NCI-H1105 (cell line): ENCODE measurements around the gene GRIN2A.

Experiments used
- DNase-seq: peaks from one replicate; lab custom pipeline; 2025; lab: John Stamatoyannopoulos, UW

The GRIN2A gene

DNA sequence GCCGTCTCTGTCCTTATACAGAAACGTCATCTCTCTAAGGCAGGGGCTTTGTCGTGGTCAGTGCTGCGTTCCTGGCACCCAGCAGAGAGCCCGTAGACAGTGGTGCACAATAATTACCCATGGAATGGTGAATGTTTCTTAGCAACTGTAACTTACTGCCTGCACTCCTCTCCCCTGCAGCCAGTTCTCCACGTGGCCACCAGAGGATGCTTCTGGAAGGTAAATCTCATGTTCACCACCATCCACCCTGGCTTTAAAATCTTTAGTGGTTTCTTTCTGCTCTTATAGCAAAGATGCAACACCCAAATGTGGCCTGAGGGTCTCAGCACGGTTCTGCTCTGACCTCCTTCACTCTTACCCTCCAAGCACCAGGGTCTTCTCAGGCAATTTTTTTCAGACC lies 150.8 kb downstream of the GRIN2A start:
- no peak for DNase-seq

DNA sequence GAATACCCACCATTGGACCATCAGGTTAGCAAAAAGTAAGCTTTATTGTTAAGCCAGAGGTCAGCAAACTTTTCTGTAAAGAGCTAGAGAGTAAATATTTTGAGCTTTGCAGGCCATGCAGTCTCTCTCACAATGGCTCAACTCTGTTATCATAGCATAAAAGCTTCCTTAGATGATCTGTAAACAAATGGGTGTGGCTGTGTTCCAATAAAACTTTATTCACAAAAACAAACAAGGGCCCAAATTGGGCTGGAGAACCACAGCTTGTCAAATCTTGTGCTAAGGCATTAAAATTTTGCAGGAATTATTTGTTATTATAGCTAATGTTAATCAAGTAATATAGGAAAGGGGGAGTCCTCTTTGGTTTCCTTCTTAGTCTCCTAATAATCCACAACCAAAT lies 153.6 kb downstream of the GRIN2A start:
- DNase-seq: no peak

DNA sequence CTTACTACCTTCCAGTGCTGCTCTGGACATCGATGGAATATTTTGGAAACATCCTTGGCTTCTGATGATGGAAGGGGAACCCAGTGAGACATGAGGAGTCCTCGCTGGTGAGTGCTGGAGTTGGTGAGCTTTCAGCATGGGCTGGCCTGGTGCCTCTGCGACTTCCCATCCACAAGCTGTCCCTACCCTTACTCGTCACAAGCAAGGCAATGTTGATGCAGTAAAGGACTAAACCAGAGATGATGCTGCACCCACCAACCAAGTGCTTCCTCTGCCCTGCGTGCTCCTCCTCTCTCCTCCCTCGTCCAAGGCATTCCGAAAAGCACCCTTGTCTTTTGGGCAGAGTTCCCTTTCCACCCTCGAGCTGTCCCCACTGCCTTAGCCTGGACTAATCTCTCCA lies 154.7 kb downstream of the GRIN2A start:
- no peak for DNase-seq

GRCh38 chr16:10026593-10026992 lies 155.6 kb downstream of the GRIN2A start:
- no peak for DNase-seq

GRCh38 chr16:10022098-10022497 lies 160.1 kb downstream of the GRIN2A start:
- DNase-seq: no peak

DNA sequence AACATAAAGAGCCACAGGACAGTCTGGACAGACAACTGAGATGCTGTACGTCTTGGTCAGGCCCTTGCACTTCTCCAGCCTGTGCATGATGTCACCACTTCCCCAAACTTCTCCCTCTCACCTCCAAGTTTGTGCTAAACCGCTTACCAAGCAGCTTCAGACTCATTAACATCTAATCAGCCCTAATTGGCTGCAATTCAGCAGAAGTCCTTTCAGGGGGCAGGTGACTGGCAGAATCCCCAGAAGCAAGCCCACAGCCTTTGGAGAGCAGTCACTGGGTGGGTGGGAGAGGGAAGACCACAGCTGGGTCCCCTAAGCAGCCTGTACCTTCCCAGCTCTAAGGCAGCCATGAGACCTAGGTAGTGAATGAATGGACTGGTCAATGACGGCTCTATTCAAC lies 161.4 kb downstream of the GRIN2A start:
- no peak for DNase-seq

DNA sequence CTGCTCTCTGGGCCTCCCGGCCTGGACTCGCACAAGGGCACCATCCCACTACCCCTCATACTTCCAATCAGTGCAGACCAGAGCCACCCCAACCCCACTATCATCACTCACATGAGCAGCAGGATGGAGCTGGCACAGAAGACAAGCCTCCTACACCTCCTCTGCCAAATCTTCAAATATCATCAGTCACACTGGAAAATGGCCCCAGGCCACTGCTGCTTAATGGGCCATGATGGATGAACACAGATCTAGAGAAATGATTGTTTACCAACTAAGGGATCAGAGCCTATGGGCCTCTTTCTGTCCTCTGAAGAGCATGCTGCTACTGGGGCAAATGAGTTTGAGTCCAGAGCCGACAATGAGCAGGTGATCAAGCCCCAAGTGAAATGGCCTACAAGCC lies 165.5 kb downstream of the GRIN2A start:
- DNase-seq: no peak

- no peak for DNase-seq
These were observed 166.8 kb downstream of the GRIN2A start for GRCh38 chr16:10015397-10015796.

DNA sequence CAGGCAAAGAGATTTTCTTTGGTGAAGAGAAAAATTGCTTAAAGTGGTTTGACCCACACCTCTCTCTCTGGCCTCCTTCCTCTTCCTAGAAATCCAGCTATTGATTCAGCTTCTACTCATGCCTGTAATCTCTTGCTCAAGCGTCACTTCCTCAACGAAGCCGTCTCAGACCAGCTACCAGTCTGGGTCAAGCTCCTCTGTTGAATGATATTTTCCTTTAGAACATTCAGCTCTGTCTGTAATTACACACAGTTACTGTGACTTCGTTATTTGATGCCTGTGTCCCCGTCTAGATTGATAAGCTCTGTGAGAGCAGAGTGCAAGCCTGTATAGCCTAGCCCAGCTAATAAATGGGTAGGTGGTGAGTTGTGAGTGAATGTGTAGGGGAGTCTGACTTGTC lies 168.5 kb downstream of the GRIN2A start:
- no peak for DNase-seq

- no peak for DNase-seq
These were observed 168.9 kb downstream of the GRIN2A start for GRCh38 chr16:10013364-10013763.

DNA sequence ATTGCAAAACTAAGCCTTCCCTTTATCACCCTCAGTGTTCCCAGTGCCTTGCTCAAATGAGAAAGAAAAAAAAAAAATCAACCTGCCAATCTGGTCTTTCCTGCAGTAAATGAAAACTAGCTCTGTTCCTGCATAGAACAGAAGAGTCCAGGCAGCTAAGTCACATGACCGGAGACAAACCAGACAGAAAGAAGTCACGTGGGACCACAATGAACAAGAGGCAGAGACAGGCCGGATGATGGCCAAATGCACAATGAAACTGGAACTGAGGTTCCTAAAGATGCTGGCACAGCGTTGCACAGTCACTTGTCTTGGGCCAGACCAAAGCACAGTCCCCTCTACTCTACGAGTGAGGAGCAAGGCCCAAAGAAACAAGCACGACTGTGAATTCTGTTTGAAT lies 172.5 kb downstream of the GRIN2A start:
- DNase-seq: no peak

- no peak for DNase-seq
These were observed 178.7 kb downstream of the GRIN2A start for GRCh38 chr16:10003486-10003885.

- no peak for DNase-seq
These were observed 180.9 kb downstream of the GRIN2A start for GRCh38 chr16:10001258-10001775.

GRCh38 chr16:9996221-9996620 lies 186.0 kb downstream of the GRIN2A start:
- no peak for DNase-seq

- DNase-seq: no peak
These were observed 189.8 kb downstream of the GRIN2A start for GRCh38 chr16:9992441-9992840.

- no peak for DNase-seq
These were observed 201.2 kb downstream of the GRIN2A start for GRCh38 chr16:9980981-9981380.

DNA sequence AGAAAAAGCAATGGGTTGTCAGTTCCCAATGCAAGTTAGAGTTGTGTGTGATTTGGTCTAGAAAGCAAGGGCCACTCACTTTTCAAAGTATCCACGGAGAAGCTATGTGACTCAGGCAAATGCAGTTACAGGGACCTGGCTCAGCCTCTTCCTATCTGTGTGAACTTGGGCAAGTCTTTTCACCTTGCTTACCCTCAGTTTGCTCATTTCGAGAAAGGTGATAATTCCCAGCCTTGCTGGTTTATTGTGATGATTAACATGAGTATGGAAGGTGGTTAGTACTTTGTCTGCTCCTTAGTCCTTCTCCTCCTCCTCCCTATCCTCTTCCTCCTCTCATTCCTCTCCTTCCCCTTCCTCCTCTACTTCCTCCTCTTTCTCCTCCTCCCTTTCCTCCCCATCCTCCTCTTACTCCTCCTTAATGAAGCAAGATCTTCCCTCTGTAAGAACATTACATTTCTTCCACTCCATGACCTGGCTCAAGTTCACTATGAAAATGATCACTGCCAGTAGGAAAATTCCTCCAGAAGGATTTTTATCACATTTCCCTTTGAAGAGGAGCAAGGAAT lies 204.0 kb downstream of the GRIN2A start:
- no peak for DNase-seq

DNA sequence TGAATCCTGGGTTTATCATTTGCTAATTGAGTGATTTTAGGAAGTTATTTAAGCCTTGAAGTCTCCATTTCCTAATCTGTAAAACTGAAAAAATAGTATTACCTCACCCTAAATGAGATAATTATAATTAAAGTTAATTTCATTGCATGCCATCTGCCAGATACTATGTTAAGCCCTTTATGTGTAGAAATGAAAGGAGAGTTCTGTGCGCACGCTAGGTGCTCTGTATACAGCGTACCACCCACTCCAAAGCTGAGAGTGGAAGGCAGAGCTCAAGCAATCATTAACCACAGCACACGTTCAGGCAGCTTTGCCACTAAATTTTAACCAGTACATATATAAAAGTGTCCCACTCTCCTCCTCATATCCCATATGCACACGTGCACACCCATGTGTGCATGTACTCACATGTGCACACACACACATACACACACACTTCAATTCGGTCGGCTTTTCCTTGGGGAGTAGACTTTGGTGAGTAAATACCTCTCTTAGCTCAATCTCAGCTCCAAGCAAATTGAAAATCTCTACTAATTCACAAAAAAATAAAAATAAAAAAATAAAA lies 204.8 kb downstream of the GRIN2A start:
- no peak for DNase-seq

DNA sequence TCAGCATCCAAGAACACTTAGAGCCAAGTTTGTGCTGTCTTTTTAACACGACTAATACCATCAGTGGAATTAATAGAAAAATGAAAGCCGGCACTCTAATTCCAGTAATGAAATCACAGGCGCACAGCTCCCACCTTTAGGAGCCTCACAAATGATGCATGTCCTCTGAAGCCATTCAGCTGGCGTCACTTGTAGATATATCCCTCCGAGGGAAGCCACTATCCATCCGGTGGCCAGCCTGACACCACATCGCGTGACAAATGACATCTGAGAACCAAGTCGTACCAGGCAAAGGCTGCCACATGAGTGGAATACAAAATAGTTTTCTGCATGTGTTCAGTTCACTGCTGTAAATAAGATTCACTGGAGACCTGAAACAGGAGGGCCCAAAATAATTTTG lies 205.6 kb downstream of the GRIN2A start:
- DNase-seq: no peak

DNA sequence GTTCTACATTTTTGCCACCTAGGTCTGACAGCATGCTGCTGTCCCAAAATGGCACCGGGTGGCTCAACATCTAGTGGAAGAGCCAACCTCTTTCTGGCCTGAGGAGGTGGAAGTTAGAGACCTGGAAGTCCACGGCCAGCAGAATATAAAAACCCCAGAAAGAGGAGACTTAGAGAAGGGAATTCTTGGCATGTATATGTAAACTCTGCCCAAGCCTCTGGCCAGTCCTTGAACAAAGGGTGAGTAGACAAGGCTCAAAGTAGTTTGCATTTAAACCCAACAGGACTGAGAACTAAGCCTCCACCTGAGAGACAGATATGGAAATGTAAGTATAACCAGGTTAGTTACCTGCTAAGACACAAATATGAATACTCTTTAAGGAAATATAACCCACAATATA lies 210.3 kb downstream of the GRIN2A start:
- DNase-seq: no peak

- DNase-seq: no peak
These were observed 211.4 kb downstream of the GRIN2A start for GRCh38 chr16:9970796-9971195.

DNA sequence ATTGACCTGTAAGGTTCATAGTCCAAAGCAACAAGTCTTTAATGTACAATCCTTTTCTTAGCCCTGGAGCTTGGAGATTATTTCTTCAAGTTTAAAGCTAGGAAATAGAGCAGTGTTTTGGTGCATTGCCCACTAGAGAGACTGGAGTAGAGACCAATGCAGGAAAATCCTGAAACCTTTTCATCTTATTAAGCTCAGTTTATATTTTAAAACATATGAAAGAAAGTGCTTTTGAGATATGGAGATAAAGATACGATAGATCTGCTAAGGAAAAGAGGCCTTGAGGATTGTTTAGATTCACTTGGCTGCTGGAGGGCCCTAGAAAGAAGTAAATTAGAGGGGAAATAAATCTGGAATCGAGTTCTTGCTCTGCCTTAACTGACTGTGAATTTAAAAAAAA lies 212.0 kb downstream of the GRIN2A start:
- no peak for DNase-seq

DNA sequence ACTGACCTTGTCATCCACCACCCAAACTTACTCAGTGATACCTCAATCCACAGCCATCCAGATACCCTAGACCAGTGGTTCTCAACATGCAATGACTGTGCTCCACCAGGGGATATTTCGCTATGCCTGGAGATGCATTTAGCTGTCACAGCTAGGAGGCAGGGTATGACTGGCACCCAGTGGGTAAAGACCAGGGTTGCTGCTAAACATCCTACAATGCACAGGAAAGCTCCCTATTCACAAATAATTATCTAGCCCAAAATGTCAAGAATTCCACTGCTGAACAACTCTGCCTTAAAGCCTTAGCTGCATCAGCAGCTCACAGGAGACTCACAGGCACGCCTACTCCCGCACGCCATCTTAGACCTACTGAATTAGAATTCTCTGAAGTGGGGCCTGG lies 212.6 kb downstream of the GRIN2A start:
- DNase-seq: no peak

GRCh38 chr16:9966569-9967157 lies 215.6 kb downstream of the GRIN2A start:
- no peak for DNase-seq
